HG02973 (cell line): Measurements from ENCODE around the gene CD300LD.
"Not testable (repeated sequence)": the region's sequence is repeated elsewhere in the genome, so short reads cannot be mapped to it uniquely, and the experiment has no call there.

Source experiments
- ATAC-seq: cut with Tn5 transposase; IDR thresholded peaks from one replicate; pipeline ENCODE4 v1.9.1; 2021; ENCODE audit warnings: moderate library complexity; ENCODE audit not compliant: unreplicated experiment

Gene CD300LD

GRCh38 chr17:74592087-74592990, at the start of gene CD300LD:
CD300LD (minus strand) TSS chr17:74592283; CDS start chr17:74592202, 81 bp downstream.
- no peak for ATAC-seq

GRCh38 chr17:74641224-74641957, 49.3 kb upstream of the CD300LD start:
- ATAC-seq: no peak

- no peak for ATAC-seq
Measured at GRCh38 chr17:74639704-74640151, 47.6 kb upstream of the CD300LD start.

- no peak for ATAC-seq
Measured at GRCh38 chr17:74637926-74638325, 45.8 kb upstream of the CD300LD start.

- no peak for ATAC-seq
Measured at GRCh38 chr17:74637265-74637664, 45.2 kb upstream of the CD300LD start.

GRCh38 chr17:74636541-74637085, 44.5 kb upstream of the CD300LD start:
- not testable (repeated sequence) for ATAC-seq

GRCh38 chr17:74635418-74635817, 43.3 kb upstream of the CD300LD start:
- no peak for ATAC-seq

- no peak for ATAC-seq
Measured at GRCh38 chr17:74633326-74633725, 41.2 kb upstream of the CD300LD start.

- no peak for ATAC-seq
Measured at GRCh38 chr17:74632617-74633016, 40.5 kb upstream of the CD300LD start.

GRCh38 chr17:74631468-74632450, 39.7 kb upstream of the CD300LD start:
- no peak for ATAC-seq

GRCh38 chr17:74630251-74630650, 38.2 kb upstream of the CD300LD start:
- not testable (repeated sequence) for ATAC-seq

- ATAC-seq: no peak
Measured at GRCh38 chr17:74625661-74626060, 33.6 kb upstream of the CD300LD start.

GRCh38 chr17:74624131-74624530, 32.0 kb upstream of the CD300LD start:
- ATAC-seq: no peak

GRCh38 chr17:74623693-74624093, 31.6 kb upstream of the CD300LD start, which contains the start of gene CD300E:
CD300E (minus strand) TSS chr17:74623738; CDS start chr17:74623621, 117 bp downstream.
- no peak for ATAC-seq

- ATAC-seq: no peak
Measured at GRCh38 chr17:74619077-74619673, 27.1 kb upstream of the CD300LD start.

GRCh38 chr17:74618451-74618850, 26.4 kb upstream of the CD300LD start:
- ATAC-seq: no peak

- ATAC-seq: no peak
Measured at GRCh38 chr17:74616696-74617095, 24.6 kb upstream of the CD300LD start.

GRCh38 chr17:74612046-74612445, 20.0 kb upstream of the CD300LD start:
- ATAC-seq: no peak

- ATAC-seq: no peak
Measured at GRCh38 chr17:74610108-74610507, 18.0 kb upstream of the CD300LD start.

GRCh38 chr17:74608511-74608910, 16.4 kb upstream of the CD300LD start:
- no peak for ATAC-seq
